Loucy (cell line): ENCODE results near the gene TMEM258.

Source experiments
- H2AFZ ChIP-seq: fragments of 200-600 bp; sonication (generic); 2 replicates; pipeline ENCODE4 v1.6.0; 2016; ENCODE audit warnings: antibody characterized with exemption, mild to moderate bottlenecking, low read length, moderate library complexity
- H3F3A ChIP-seq: fragments of 200-600 bp; 2 replicates; pipeline ENCODE4 v1.6.0; 2016; ENCODE audit warnings: antibody characterized with exemption, low read depth, mild to moderate bottlenecking
- H3K27me3 ChIP-seq: fragments of 200-600 bp; sonication (generic); 2 replicates; pipeline ENCODE4 v1.6.1; 2014; ENCODE audit warnings: low read length, mild to moderate bottlenecking; ENCODE audit not compliant: insufficient read depth, poor library complexity, severe bottlenecking
- H3K36me3 ChIP-seq: fragments of 200-600 bp; sonication (generic); 2 replicates; pipeline ENCODE4 v1.6.1; 2016; ENCODE audit warnings: low read length; ENCODE audit not compliant: insufficient read depth
- H3K4me1 ChIP-seq: fragments of 200-600 bp; sonication (generic); 2 replicates; pipeline ENCODE4 v1.5.1; 2014; ENCODE audit warnings: low read length, mild to moderate bottlenecking; ENCODE audit not compliant: insufficient read depth, poor library complexity, severe bottlenecking
- H3K4me2 ChIP-seq: fragments of 200-600 bp; sonication (generic); 2 replicates; pipeline ENCODE4 v1.6.0; 2014; ENCODE audit warnings: antibody characterized with exemption, low read length, low read depth, mild to moderate bottlenecking; ENCODE audit not compliant: poor library complexity, severe bottlenecking
- H3K4me3 ChIP-seq: fragments of 200-600 bp; sonication (generic); 2 replicates; pipeline ENCODE4 v1.5.1; 2014; ENCODE audit warnings: low read length, mild to moderate bottlenecking, mixed read lengths; ENCODE audit not compliant: poor library complexity, severe bottlenecking
- H3K79me2 ChIP-seq: fragments of 200-600 bp; sonication (generic); 2 replicates; pipeline ENCODE4 v1.6.1; 2014; ENCODE audit warnings: low read length; ENCODE audit not compliant: insufficient read depth
- H3K9ac ChIP-seq: fragments of 200-600 bp; sonication (generic); 2 replicates; pipeline ENCODE4 v1.6.0; 2014; ENCODE audit warnings: mild to moderate bottlenecking, low read depth, low read length, moderate library complexity; ENCODE audit not compliant: poor library complexity, severe bottlenecking
- H3K9me2 ChIP-seq: fragments of 200-600 bp; sonication (generic); replicated peaks from 2 replicates; pipeline ENCODE4 v1.6.1; 2016; ENCODE audit warnings: low read depth, low read length, mixed read lengths
- H3K9me3 ChIP-seq: fragments of 200-600 bp; sonication (generic); 2 replicates; pipeline ENCODE4 v1.6.1; 2014; ENCODE audit warnings: mild to moderate bottlenecking, antibody characterized with exemption, low read length, low read depth; ENCODE audit not compliant: insufficient read depth
- H4K20me1 ChIP-seq: fragments of 200-600 bp; sonication (generic); 2 replicates; pipeline ENCODE4 v1.6.0; 2014; ENCODE audit warnings: antibody characterized with exemption, low read length, mild to moderate bottlenecking; ENCODE audit not compliant: insufficient read depth, poor library complexity, severe bottlenecking
- CTCF ChIP-seq: fragments of 200-600 bp; sonication (generic); conservative IDR thresholded peaks from 2 replicates; pipeline ENCODE4 v1.5.1; 2014; ENCODE audit warnings: mild to moderate bottlenecking, antibody characterized with exemption, low read length
- EZH2phosphoT487 ChIP-seq: fragments of 200-600 bp; IDR thresholded peaks from 2 replicates; pipeline ENCODE4 v1.6.1; 2018; ENCODE audit warnings: antibody characterized with exemption, mild to moderate bottlenecking, moderate library complexity, borderline replicate concordance

TMEM258 gene

GRCh38 chr11:61803889-61804647, 11.7 kb upstream of the TMEM258 start:
- no peak overlapping the region for H3K9ac ChIP-seq
- H3K4me1 ChIP-seq, result no peaks in the 10 kb centered on the region
- no peaks in the 10 kb centered on the region for H3K9me2 ChIP-seq
- H3K36me3 ChIP-seq, result peaks cover 84% of the 10 kb centered on the region; the same call in 1 of the 2 replicates
- H3K9me3 ChIP-seq, result no peaks in the 10 kb centered on the region
- peaks cover 6% of the 10 kb centered on the region for H4K20me1 ChIP-seq
- H3K79me2 ChIP-seq, result peaks cover 4% of the 10 kb centered on the region; the same call in 1 of the 2 replicates
- H3F3A ChIP-seq, result no peaks in the 10 kb centered on the region
- H2AFZ ChIP-seq, result no peak overlapping the region
- TF ChIP-seq CTCF (no peak), EZH2phosphoT487 (no peak)
- H3K4me3 ChIP-seq, result no peak overlapping the region
- H3K4me2 ChIP-seq, result no peak overlapping the region
- no peaks in the 10 kb centered on the region for H3K27me3 ChIP-seq

- Histone ChIP-seq H4K20me1 (peaks cover 9% of the 10 kb centered on the region), H3K79me2 (peaks cover 16% of the 10 kb centered on the region), H3K27me3 (no peaks in the 10 kb centered on the region)
Observed at GRCh38 chr11:61802605-61803004, 10.2 kb upstream of the TMEM258 start.

More at GRCh38 chr11:61802605-61803004, 10.2 kb upstream of the TMEM258 start:
- Histone ChIP-seq H3K36me3 (peaks cover 70% of the 10 kb centered on the region; the same call in 1 of the 2 replicates), H3F3A (no peaks in the 10 kb centered on the region), H3K9me3 (no peaks in the 10 kb centered on the region), H3K4me2 (no peak overlapping the region), H3K4me1 (peaks cover 3% of the 10 kb centered on the region), H3K4me3 (no peak overlapping the region), H3K9me2 (no peaks in the 10 kb centered on the region), H2AFZ (no peak overlapping the region), H3K9ac (no peak overlapping the region)
- TF ChIP-seq CTCF (no peak), EZH2phosphoT487 (no peak)
